GM23248 (cell line): ENCODE data around the gene NME9. TPM values are rescaled to one million over a fixed set of nuclear protein-coding genes. Genes with fewer than 3 reads are reported as not detected.

ENCODE experiments used
- DNase-seq: peaks from one replicate; pipeline ENCODE4 v3.0.0-alpha.2; 2015
- H2AFZ ChIP-seq: fragments of 200-600 bp; sonication (generic); 2 replicates; pipeline ENCODE4 v1.6.1; 2016; ENCODE audit warnings: antibody characterized with exemption
- H3F3A ChIP-seq: fragments of 200-600 bp; sonication (generic); 2 replicates; pipeline ENCODE4 v1.6.1; 2016; ENCODE audit warnings: mild to moderate bottlenecking, antibody characterized with exemption, mixed run types; ENCODE audit not compliant: insufficient read depth
- H3K27ac ChIP-seq: fragments of 200-600 bp; sonication (generic); 2 replicates; pipeline ENCODE4 v1.5.1; 2016; ENCODE audit warnings: mild to moderate bottlenecking
- H3K27me3 ChIP-seq: fragments of 200-600 bp; sonication (generic); replicated peaks from 2 replicates; pipeline ENCODE4 v1.6.1; 2016; ENCODE audit warnings: mild to moderate bottlenecking; ENCODE audit not compliant: insufficient read depth
- H3K36me3 ChIP-seq: fragments of 200-600 bp; sonication (generic); 2 replicates; pipeline ENCODE4 v1.6.1; 2016; ENCODE audit warnings: low read depth, mild to moderate bottlenecking
- H3K4me1 ChIP-seq: fragments of 200-600 bp; sonication (generic); 2 replicates; pipeline ENCODE4 v1.6.1; 2016; ENCODE audit warnings: mild to moderate bottlenecking; ENCODE audit not compliant: insufficient read depth
- H3K4me2 ChIP-seq: fragments of 200-600 bp; sonication (generic); one replicate; pipeline ENCODE4 v1.6.1; 2016; ENCODE audit warnings: mild to moderate bottlenecking; ENCODE audit not compliant: unreplicated experiment
- H3K4me3 ChIP-seq: fragments of 200-600 bp; sonication (generic); 2 replicates; pipeline ENCODE4 v1.5.1; 2016; ENCODE audit warnings: mild to moderate bottlenecking
- H3K79me2 ChIP-seq: fragments of 200-600 bp; sonication (generic); 2 replicates; pipeline ENCODE4 v1.6.1; 2016; ENCODE audit warnings: mild to moderate bottlenecking; ENCODE audit not compliant: insufficient read depth
- H3K9ac ChIP-seq: fragments of 200-600 bp; sonication (generic); 2 replicates; pipeline ENCODE4 v1.6.1; 2016; ENCODE audit warnings: mild to moderate bottlenecking
- H3K9me2 ChIP-seq: fragments of 200-600 bp; sonication (generic); 2 replicates; pipeline ENCODE4 v1.6.1; 2016; ENCODE audit warnings: mixed run types, mild to moderate bottlenecking, moderate library complexity; ENCODE audit not compliant: insufficient read depth
- H3K9me3 ChIP-seq: fragments of 200-600 bp; sonication (generic); one replicate; pipeline ENCODE4 v1.6.1; 2017; ENCODE audit warnings: low read depth
- H4K20me1 ChIP-seq: fragments of 200-600 bp; sonication (generic); 2 replicates; pipeline ENCODE4 v1.6.0; 2016; ENCODE audit not compliant: insufficient read depth
- EZH2 ChIP-seq: fragments of 200-600 bp; sonication (generic); IDR thresholded peaks from 2 replicates; pipeline ENCODE4 v1.6.1; 2018; ENCODE audit warnings: antibody characterized with exemption, mild to moderate bottlenecking; ENCODE audit not compliant: insufficient read depth, poor library complexity, severe bottlenecking
- EZH2phosphoT487 ChIP-seq: fragments of 200-600 bp; sonication (generic); IDR thresholded peaks from 2 replicates; pipeline ENCODE4 v1.6.1; 2018; ENCODE audit warnings: antibody characterized with exemption, moderate library complexity, mild to moderate bottlenecking, low read depth; ENCODE audit not compliant: insufficient read depth
- WGBS, 2 experiments: methylation state at CpG; one replicate each; pipeline ENCODE4 v1.1.6; 2015 to 2017; ENCODE audit warnings: low lambda C conversion rate in 2 of 2, low coverage in 1 of 2; ENCODE audit errors: missing lambda C conversion rate in 2 of 2; 5-methylcytosine and 5-hydroxymethylcytosine counted together
- in situ Hi-C: fragments of 300-500 bp; cut with MboI; formaldehyde crosslinking; loops from 2 replicates; pipeline ENCODE4 v1.15.0; 2020
- polyA plus RNA-seq: library from polyadenylated mRNA; unstranded; fragments of >200 nt; fragmentation: Nextera tagmentation; extraction: Ambion mirVana; gene quantifications from 2 replicates; pipeline ENCODE4 v1.2.1, GENCODE V29; 2016
- total RNA-seq: library from RNA; depleted of rRNA; stranded (reverse); fragments of >200 nt; shearing (Covaris generic); gene quantifications from 2 replicates; pipeline ENCODE4 v1.2.3, GENCODE V29; 2014

NME9 gene
- total and polyA plus RNA-seq, 2 experiments from 2014 or later, result 0.14 TPM; not detected in 1

DNA sequence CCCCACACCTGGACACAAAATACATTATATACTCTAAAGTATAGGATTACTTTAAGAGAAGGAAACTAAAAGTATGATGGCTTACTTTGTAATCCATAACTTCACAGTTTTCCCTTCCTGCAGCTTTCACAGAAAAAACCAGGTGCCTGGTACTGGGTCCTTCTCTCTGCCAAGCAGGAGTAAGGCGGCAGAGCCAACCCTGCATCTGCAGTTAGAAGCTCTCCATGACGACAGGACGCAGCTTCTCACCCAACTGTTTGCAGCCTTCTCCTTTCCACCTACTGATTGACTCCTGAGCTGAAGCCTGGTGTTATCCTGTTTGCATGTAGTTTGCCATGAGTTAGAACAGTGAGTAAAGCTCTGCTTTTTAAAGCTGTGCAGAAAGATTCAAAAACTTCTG, 25.4 kb upstream of the NME9 start:
- H3K27me3 ChIP-seq, result no peaks in the 10 kb centered on the region
- H3K79me2 ChIP-seq, result peaks cover 94% of the 10 kb centered on the region
- in situ Hi-C loops, result no loop called here
- no peak for DNase-seq
- no peak for TF ChIP-seq EZH2phosphoT487
- no peak for TF ChIP-seq EZH2
- H3K4me1 ChIP-seq, result peaks cover 16% of the 10 kb centered on the region
- H3K4me3 ChIP-seq, result no peak overlapping the region
- no peaks in the 10 kb centered on the region for H3K9me2 ChIP-seq
- no peak overlapping the region for H3K27ac ChIP-seq
- no peak overlapping the region for H3K4me2 ChIP-seq
- no peaks in the 10 kb centered on the region for H4K20me1 ChIP-seq
- H3K9ac ChIP-seq, result no peak overlapping the region
- H3K9me3 ChIP-seq, result no peaks in the 10 kb centered on the region
- no peaks in the 10 kb centered on the region for H3F3A ChIP-seq
- 92 to 95% methylated on average over 3 of the region's 3 CpGs for WGBS, 2 experiments
- H2AFZ ChIP-seq, result no peak overlapping the region
- H3K36me3 ChIP-seq, result peaks cover 11% of the 10 kb centered on the region; the same call in 1 of the 2 replicates

DNA sequence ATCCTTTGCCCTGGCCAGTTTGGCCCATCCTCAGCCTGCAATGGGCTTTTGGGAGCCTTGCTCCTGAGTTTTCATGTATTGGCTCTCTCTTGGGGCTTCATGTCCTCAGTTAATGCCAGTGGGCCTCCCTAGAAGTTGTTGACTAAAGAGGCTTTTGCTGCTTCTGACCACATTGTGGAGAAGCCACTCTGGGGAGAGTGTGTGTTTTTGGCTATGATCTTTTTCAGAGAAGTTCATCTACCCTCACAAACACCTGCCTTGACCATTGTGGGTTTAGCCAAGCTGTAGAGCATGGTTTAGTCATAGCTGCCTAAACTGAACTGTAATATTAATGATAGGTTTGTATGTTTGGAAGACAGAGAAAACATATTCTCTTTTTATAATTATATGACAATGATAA, 24.7 kb upstream of the NME9 start:
- no peak for DNase-seq
- Histone ChIP-seq H3K27me3 (no peaks in the 10 kb centered on the region), H2AFZ (no peak overlapping the region), H3K27ac (no peak overlapping the region), H3K9me2 (no peaks in the 10 kb centered on the region), H3K4me3 (no peak overlapping the region), H3K9me3 (no peaks in the 10 kb centered on the region), H3K9ac (no peak overlapping the region), H3K79me2 (peaks cover 94% of the 10 kb centered on the region), H3K4me2 (no peak overlapping the region), H3K36me3 (peaks cover 11% of the 10 kb centered on the region; the same call in 1 of the 2 replicates), H3K4me1 (peaks cover 20% of the 10 kb centered on the region), H3F3A (no peaks in the 10 kb centered on the region), H4K20me1 (no peaks in the 10 kb centered on the region)
- no peak for TF ChIP-seq EZH2
- no peak for TF ChIP-seq EZH2phosphoT487
- in situ Hi-C loops, result no loop called here

DNA sequence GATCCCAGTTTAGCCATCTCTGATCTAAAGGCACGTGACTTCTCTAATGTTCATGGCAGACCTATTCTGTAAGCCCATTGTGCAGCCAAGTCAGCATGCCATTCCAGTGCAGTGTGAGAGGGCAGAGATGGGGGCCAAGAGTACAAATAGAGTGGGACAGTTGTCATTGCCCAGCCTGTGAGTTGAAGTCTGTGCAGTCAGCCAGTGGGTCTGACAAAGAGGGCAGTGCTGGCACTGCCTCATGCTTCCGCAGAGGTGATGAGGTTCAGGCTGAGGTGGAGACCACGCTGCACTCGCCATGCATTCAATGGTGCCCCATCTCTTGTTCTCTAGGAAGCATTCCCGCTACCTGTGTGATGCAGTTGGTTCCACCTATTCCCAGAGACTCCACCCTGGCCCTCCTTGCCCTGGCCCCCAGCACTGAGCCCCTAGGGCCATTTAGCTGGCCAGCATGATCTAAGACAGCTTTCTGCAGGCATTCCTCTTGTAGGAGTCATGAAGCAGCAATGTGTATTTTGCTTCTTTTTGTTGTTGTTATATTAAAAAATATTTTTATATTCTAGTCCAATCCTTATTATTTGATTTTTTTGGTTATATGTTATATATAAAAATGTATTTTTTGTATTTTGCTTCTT, 22.4 kb upstream of the NME9 start:
- no peaks in the 10 kb centered on the region for H3K9me3 ChIP-seq
- no peaks in the 10 kb centered on the region for H3F3A ChIP-seq
- no peak for TF ChIP-seq EZH2
- no peak for TF ChIP-seq EZH2phosphoT487
- H2AFZ ChIP-seq, result no peak overlapping the region
- no peaks in the 10 kb centered on the region for H3K27me3 ChIP-seq
- in situ Hi-C loops, result no loop called here
- H3K79me2 ChIP-seq, result peaks cover 78% of the 10 kb centered on the region
- no peak overlapping the region for H3K4me3 ChIP-seq
- peaks cover 11% of the 10 kb centered on the region; the same call in 1 of the 2 replicates for H3K36me3 ChIP-seq
- H4K20me1 ChIP-seq, result no peaks in the 10 kb centered on the region
- no peak overlapping the region for H3K4me2 ChIP-seq
- H3K4me1 ChIP-seq, result peaks cover 20% of the 10 kb centered on the region
- H3K9ac ChIP-seq, result no peak overlapping the region
- DNase-seq, result peak; percentile 39
- 88 to 95% methylated on average over 5 of the region's 5 CpGs for WGBS, 2 experiments
- no peak overlapping the region for H3K27ac ChIP-seq
- no peaks in the 10 kb centered on the region for H3K9me2 ChIP-seq

DNA sequence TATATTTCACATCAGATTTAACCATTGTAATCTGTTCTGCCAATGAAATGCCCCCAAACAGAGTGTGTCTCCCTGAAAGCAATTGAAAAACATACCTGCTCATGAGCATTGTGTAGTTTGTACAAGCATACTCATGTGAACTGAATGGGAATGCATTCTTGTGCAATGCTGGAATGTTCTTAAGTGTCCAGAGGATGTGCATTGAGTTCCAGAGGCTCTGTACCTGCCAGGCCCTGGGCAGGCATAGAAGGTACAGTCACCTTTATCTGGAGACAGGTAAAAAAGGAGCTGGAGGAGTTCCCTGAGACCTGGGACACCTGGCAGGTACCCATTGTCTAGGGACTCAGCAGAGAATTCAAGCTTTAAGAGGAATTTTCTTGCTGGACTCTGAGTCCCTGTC, 21.5 kb upstream of the NME9 start:
- Histone ChIP-seq H2AFZ (no peak overlapping the region), H3K9me2 (no peaks in the 10 kb centered on the region), H3K36me3 (peaks cover 8% of the 10 kb centered on the region; the same call in 1 of the 2 replicates), H3K4me3 (no peak overlapping the region), H4K20me1 (no peaks in the 10 kb centered on the region), H3K4me1 (peaks cover 20% of the 10 kb centered on the region), H3K9ac (no peak overlapping the region), H3K4me2 (no peak overlapping the region), H3K27ac (no peak overlapping the region), H3K9me3 (no peaks in the 10 kb centered on the region), H3K27me3 (no peaks in the 10 kb centered on the region), H3F3A (no peaks in the 10 kb centered on the region), H3K79me2 (peaks cover 69% of the 10 kb centered on the region)
- no peak for TF ChIP-seq EZH2phosphoT487
- no peak for TF ChIP-seq EZH2
- in situ Hi-C loops, result no loop called here
- DNase-seq, result no peak
